GM12891 (cell line): ENCODE data around the gene CPEB1.

Experiments
- POLR2AphosphoS5 ChIP-seq: IDR thresholded peaks from 2 replicates; pipeline ENCODE4 v1.6.1; 2011; ENCODE audit warnings: low read depth, low read length, control low read depth
- POU2F2 ChIP-seq: IDR thresholded peaks from 2 replicates; pipeline ENCODE4 v1.6.1; 2011; ENCODE audit warnings: low read depth, mild to moderate bottlenecking, control low read depth, low read length, moderate library complexity

DNA sequence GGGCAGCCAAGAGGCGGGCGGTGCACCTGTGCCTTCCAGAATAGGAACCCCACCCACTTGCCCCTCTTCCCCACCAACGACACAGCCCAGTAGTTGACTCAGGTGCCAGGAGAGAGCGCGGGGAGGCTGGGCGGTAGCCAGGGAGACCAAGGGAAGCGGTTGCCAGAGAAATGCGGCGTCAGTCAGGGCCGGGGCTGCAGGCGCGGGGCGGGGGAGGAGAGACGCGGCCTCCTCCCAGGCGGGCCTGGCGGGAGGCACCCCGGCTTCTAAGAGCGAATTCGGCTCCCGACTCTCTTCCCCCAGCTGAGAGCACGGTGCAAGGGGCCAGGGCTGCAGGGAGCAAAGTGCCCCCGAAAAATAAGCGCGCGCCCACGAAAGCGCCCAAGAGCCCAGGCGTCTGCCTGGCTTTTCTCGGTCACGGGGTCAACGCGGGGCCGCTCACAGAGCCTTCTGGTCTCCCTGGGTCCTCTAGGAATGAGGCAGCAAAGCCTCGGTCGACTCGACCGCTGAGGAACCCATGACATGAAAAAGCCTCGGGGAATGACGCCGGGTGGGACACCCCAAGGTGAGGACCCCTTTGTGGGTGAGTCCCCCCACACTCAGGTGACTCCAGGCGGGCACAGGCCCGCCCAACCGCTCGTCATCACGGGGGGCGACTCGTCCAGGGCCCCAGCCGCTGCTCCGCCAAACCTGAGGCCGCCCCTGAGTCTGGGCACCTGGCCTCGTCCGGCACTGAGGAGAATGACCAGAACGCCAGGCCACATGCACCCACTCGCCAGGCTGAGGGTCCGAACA lies 716 bp downstream of the CPEB1 start:
- TF ChIP-seq POLR2AphosphoS5 (no peak), POU2F2 (no peak)
